Measurements from ENCODE around the gene KCNJ5. TPM values are rescaled to one million over a fixed set of nuclear protein-coding genes. Genes with fewer than 3 reads are reported as not detected.

The KCNJ5 gene
- total RNA-seq, 1 donor from 2014 or later, result 1.5 TPM

DNA sequence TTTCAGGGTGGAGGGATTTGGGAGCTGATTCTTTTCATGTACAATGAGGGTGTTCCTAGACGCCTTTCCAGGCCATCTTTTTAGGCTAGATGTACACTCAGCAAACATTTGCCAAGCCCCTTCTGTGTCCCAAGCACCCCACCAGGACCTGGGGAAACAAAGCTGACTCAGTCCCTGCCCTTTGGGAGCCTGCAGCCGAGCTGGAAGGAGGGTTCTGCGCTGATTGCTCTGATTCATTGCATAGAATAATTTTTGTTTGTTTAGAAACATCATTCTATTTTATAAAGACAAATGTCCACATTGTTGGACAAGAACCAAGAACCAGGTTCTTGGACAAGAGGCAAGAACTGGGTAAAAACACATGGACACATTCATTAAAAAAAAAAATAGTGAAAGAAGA, 34.8 kb downstream of the KCNJ5 start:
- H3K4me1 ChIP-seq, result no peaks in the 10 kb centered on the region
- intact Hi-C loops (cut with DNase I), result no loop called here
- H3K9me3 ChIP-seq, result no peaks in the 10 kb centered on the region
- H3K27ac ChIP-seq, result no peak overlapping the region
- no peaks in the 10 kb centered on the region for H3K27me3 ChIP-seq
- no peak for TF ChIP-seq POLR2AphosphoS5 (IDR thresholded peaks at IDR 0.05; ENCODE audit: insufficient read depth in 1 of 2, low read depth in 1 of 2)
- H3K4me3 ChIP-seq, result no peak overlapping the region
- no peak for DNase-seq (ENCODE audit: extremely low spot score in 2 of 2)
- H3K36me3 ChIP-seq, result no peaks in the 10 kb centered on the region

DNA sequence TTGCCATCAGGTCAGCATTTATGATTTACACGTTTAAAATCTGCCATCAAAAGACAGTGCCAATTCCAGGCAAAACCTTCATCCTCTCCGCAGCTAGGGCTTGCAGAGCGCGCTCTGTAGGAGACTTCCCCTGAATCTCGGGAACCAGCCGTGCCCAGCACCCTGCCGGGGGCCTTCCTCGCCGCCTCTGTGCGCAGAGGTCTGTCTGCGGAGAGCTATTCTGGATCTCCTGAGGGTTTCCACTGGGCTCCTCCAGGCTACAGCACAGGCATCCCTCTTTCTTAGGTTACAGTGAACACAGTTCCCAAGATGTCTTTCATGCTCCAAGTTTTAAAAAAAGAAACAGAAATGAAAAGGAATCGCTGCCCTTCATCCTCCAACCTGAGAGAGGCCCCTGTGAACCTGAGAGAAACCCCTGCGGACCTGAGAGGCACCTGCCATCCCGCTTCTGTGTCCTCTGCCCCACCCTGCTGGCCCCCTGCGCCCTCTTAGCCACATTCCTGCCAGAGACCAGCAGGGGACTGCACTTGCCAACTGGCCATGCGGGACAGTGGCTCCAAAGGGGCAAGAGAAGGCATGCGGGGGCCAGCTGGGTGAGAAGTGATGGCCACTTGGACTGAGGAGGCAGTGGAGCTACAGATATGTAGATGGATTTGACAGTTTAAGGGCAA, 35.4 kb downstream of the KCNJ5 start:
- no peaks in the 10 kb centered on the region for H3K27me3 ChIP-seq
- no peak overlapping the region for H3K27ac ChIP-seq
- TF ChIP-seq, protein P1, sequence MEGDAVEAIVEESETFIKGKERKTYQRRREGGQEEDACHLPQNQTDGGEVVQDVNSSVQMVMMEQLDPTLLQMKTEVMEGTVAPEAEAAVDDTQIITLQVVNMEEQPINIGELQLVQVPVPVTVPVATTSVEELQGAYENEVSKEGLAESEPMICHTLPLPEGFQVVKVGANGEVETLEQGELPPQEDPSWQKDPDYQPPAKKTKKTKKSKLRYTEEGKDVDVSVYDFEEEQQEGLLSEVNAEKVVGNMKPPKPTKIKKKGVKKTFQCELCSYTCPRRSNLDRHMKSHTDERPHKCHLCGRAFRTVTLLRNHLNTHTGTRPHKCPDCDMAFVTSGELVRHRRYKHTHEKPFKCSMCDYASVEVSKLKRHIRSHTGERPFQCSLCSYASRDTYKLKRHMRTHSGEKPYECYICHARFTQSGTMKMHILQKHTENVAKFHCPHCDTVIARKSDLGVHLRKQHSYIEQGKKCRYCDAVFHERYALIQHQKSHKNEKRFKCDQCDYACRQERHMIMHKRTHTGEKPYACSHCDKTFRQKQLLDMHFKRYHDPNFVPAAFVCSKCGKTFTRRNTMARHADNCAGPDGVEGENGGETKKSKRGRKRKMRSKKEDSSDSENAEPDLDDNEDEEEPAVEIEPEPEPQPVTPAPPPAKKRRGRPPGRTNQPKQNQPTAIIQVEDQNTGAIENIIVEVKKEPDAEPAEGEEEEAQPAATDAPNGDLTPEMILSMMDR (IDR thresholded peaks at IDR 0.05), result no peak
- TF ChIP-seq POLR2AphosphoS5 (IDR thresholded peaks at IDR 0.05; ENCODE audit: insufficient read depth in 1 of 2, low read depth in 1 of 2) (no peak), POLR2A (IDR thresholded peaks at IDR 0.05) (no peak)
- no peak overlapping the region for H3K4me3 ChIP-seq
- H3K36me3 ChIP-seq, result no peaks in the 10 kb centered on the region
- H3K4me1 ChIP-seq, result no peaks in the 10 kb centered on the region
- H3K9me3 ChIP-seq, result no peaks in the 10 kb centered on the region
- intact Hi-C loops (cut with DNase I), result no loop called here
- no peak for DNase-seq (ENCODE audit: extremely low spot score in 2 of 2)

DNA sequence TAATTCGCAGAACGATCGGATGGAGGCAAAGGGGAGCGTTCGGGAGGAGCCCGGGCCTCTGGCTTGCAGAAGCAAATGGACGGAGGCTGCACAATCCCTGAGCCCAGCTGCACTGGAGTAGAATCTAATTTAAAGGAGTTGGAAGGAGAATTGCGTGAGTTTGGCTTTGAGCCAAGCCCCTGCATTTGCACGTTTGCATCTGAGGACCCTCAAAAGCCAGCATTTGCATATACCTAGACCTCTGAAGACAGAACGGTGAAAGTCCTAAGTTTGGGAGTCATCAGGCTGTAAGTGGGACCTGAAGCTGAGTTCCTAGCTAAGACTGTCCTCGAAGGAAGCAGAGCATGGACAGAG, 35.9 kb downstream of the KCNJ5 start:
- no peaks in the 10 kb centered on the region for H3K4me1 ChIP-seq
- intact Hi-C loops (cut with DNase I), result no loop called here
- H3K27me3 ChIP-seq, result no peaks in the 10 kb centered on the region
- no peak overlapping the region for H3K4me3 ChIP-seq
- no peak overlapping the region for H3K27ac ChIP-seq
- H3K36me3 ChIP-seq, result no peaks in the 10 kb centered on the region
- no peaks in the 10 kb centered on the region for H3K9me3 ChIP-seq
- no peak for TF ChIP-seq POLR2A (IDR thresholded peaks at IDR 0.05)
- TF ChIP-seq POLR2AphosphoS5 (IDR thresholded peaks at IDR 0.05; ENCODE audit: insufficient read depth in 1 of 2, low read depth in 1 of 2), result no peak
- TF ChIP-seq, protein P1 (IDR thresholded peaks at IDR 0.05), result no peak
- no peak for DNase-seq (ENCODE audit: extremely low spot score in 2 of 2)

DNA sequence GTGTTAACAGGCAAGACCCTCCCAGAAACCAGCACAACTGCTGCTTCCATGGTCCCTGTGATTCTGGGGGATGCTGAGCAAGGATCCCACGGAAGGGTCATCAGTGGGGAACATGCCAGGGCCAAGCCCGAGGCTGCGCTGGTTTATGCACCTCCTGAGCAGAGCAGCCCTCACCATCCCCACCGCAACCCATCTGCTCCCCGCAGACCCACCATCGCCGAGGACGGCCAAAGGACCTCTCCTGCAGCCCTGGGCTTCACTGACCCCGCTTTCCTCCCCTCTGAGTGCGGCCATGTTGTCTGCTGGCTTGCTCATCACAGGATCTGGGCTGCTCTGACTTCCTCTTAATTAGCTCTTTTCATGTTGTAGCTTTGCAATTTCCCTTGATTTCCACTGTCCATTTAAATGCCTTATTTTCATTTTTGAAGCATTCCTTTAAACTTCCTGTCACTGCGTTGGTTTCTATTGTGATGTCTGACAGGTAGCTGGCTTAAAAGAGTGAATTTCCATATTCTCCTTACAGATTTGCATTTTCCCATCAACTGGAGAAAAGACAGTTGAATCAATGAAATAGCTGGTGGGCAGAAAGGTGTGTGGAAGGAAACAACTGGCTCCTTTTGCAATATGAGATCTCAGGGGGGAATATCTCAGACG, 36.7 kb downstream of the KCNJ5 start:
- no peak for TF ChIP-seq POLR2AphosphoS5 (IDR thresholded peaks at IDR 0.05; ENCODE audit: insufficient read depth in 1 of 2, low read depth in 1 of 2)
- TF ChIP-seq, protein P1 (IDR thresholded peaks at IDR 0.05), result no peak
- no peak for TF ChIP-seq POLR2A (IDR thresholded peaks at IDR 0.05)
- no peaks in the 10 kb centered on the region for H3K4me1 ChIP-seq
- no peak for DNase-seq (ENCODE audit: extremely low spot score in 2 of 2)
- no peak overlapping the region for H3K4me3 ChIP-seq
- intact Hi-C loops (cut with DNase I), result no loop called here
- H3K27me3 ChIP-seq, result no peaks in the 10 kb centered on the region
- H3K27ac ChIP-seq, result no peak overlapping the region
- no peaks in the 10 kb centered on the region for H3K9me3 ChIP-seq
- H3K36me3 ChIP-seq, result no peaks in the 10 kb centered on the region

DNA sequence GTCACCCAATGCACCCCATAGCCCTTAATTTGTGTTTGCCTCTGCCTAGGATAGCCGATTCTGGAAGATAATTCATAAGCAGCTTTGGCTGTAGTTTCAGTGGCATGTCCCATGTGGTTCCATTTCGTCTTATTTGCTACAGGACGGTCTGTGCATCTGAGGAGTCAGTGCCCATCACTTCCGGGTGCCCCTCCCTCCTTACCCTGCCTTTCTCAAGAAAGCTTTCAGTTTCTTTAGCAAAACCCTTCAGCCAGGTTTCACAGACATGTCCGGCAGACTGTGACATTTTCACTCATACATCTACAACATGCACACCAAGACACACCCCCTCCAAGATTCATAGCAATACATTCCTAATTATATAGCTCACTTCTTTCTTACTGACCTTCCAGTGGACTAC, 37.2 kb downstream of the KCNJ5 start:
- no peaks in the 10 kb centered on the region for H3K36me3 ChIP-seq
- TF ChIP-seq POLR2A (IDR thresholded peaks at IDR 0.05), result no peak
- no peak for TF ChIP-seq POLR2AphosphoS5 (IDR thresholded peaks at IDR 0.05; ENCODE audit: insufficient read depth in 1 of 2, low read depth in 1 of 2)
- TF ChIP-seq, protein P1 (IDR thresholded peaks at IDR 0.05), result no peak

More for the DNA sequence above, 37.2 kb downstream of the KCNJ5 start:
- H3K27me3 ChIP-seq, result no peaks in the 10 kb centered on the region
- no peak for DNase-seq (ENCODE audit: extremely low spot score in 2 of 2)
- intact Hi-C loops (cut with DNase I), result no loop called here
- H3K27ac ChIP-seq, result no peak overlapping the region
- no peak overlapping the region for H3K4me3 ChIP-seq
- no peaks in the 10 kb centered on the region for H3K4me1 ChIP-seq
- no peaks in the 10 kb centered on the region for H3K9me3 ChIP-seq

Data from vagina (tissue), 2 donors.